HG02642 (cell line): ENCODE data around the gene TBL1X.
"Not testable (repeated sequence)": the region's sequence is repeated elsewhere in the genome, so short reads cannot be mapped to it uniquely, and the experiment has no call there.

Source experiments
- ATAC-seq: cut with Tn5 transposase; IDR thresholded peaks from one replicate; pipeline ENCODE4 v1.9.1; 2021; ENCODE audit warnings: mild to moderate bottlenecking; ENCODE audit not compliant: unreplicated experiment, poor library complexity

TBL1X gene

GRCh38 chrX:9458516-9459078 lies 6.3 kb upstream of the TBL1X start:
- ATAC-seq: no peak

- no peak for ATAC-seq
Observed at GRCh38 chrX:9459186-9459748, 5.6 kb upstream of the TBL1X start.

- no peak for ATAC-seq
Observed at GRCh38 chrX:9461087-9461486, 3.8 kb upstream of the TBL1X start.

GRCh38 chrX:9462456-9462855 lies 2.4 kb upstream of the TBL1X start:
- no peak for ATAC-seq

GRCh38 chrX:9465380-9466123 lies 694 bp downstream of the TBL1X start:
- ATAC-seq: peak; percentile 26

- ATAC-seq: peak; percentile 13
Observed at GRCh38 chrX:9466124-9466495, 1.3 kb downstream of the TBL1X start.

- no peak for ATAC-seq
Observed at GRCh38 chrX:9466736-9467135, 1.9 kb downstream of the TBL1X start.

- no peak for ATAC-seq
Observed at GRCh38 chrX:9467146-9467545, 2.3 kb downstream of the TBL1X start.

GRCh38 chrX:9467751-9468150 lies 2.9 kb downstream of the TBL1X start:
- ATAC-seq: no peak

- no peak for ATAC-seq
Observed at GRCh38 chrX:9471571-9471985, 6.7 kb downstream of the TBL1X start.

GRCh38 chrX:9473708-9474107 lies 8.8 kb downstream of the TBL1X start:
- ATAC-seq: no peak

- ATAC-seq: not testable (repeated sequence)
Observed at GRCh38 chrX:9475417-9475816, 10.6 kb downstream of the TBL1X start.

GRCh38 chrX:9475984-9476383 lies 11.1 kb downstream of the TBL1X start:
- ATAC-seq: no peak

GRCh38 chrX:9476810-9477575 lies 12.1 kb downstream of the TBL1X start:
- ATAC-seq: no peak

GRCh38 chrX:9482408-9482807 lies 17.6 kb downstream of the TBL1X start:
- ATAC-seq: no peak

GRCh38 chrX:9482837-9483236 lies 18.0 kb downstream of the TBL1X start:
- ATAC-seq: no peak

GRCh38 chrX:9483376-9483775 lies 18.5 kb downstream of the TBL1X start:
- no peak for ATAC-seq

- ATAC-seq: no peak
Observed at GRCh38 chrX:9486786-9487387, 22.0 kb downstream of the TBL1X start.

GRCh38 chrX:9488586-9488985 lies 23.7 kb downstream of the TBL1X start:
- ATAC-seq: no peak

GRCh38 chrX:9489234-9489633 lies 24.4 kb downstream of the TBL1X start:
- ATAC-seq: no peak

- no peak for ATAC-seq
Observed at GRCh38 chrX:9492901-9493300, 28.0 kb downstream of the TBL1X start.
